Globus pallidus (tissue), 1 donor: ENCODE results near the gene EIF4A3.
A peak's percentile ranks its signal among the peaks of the same experiment; 100 is the strongest.

Experiments
- DNase-seq: peaks from one replicate; pipeline ENCODE4 v3.0.0-alpha.2; 2015; ENCODE audit warnings: low spot score

Gene EIF4A3

GRCh38 chr17:80112471-80113032 lies 34.4 kb downstream of the EIF4A3 start:
- no peak for DNase-seq

- DNase-seq = no peak
Measured at GRCh38 chr17:80111702-80112470, 35.0 kb downstream of the EIF4A3 start.

GRCh38 chr17:80110927-80111701 lies 35.8 kb downstream of the EIF4A3 start:
- DNase-seq = no peak

DNA sequence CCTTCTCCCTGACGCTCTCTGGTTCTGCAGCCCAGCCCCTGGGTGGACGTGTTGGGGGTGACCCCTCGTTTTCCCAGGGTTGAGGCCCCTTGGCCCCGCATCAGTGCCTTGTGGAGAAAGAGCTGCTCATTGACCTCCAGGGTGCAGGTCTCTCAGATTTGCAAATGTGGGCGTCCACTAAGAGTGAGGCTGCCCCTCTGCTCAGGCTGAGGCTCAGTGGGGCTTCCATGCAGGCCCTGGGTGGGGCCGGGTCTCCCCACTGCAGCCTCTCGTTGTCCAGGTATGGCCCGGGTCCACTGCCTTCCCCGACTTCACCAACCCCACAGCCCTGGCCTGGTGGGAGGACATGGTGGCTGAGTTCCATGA lies 36.5 kb downstream of the EIF4A3 start:
- DNase-seq = no peak

DNA sequence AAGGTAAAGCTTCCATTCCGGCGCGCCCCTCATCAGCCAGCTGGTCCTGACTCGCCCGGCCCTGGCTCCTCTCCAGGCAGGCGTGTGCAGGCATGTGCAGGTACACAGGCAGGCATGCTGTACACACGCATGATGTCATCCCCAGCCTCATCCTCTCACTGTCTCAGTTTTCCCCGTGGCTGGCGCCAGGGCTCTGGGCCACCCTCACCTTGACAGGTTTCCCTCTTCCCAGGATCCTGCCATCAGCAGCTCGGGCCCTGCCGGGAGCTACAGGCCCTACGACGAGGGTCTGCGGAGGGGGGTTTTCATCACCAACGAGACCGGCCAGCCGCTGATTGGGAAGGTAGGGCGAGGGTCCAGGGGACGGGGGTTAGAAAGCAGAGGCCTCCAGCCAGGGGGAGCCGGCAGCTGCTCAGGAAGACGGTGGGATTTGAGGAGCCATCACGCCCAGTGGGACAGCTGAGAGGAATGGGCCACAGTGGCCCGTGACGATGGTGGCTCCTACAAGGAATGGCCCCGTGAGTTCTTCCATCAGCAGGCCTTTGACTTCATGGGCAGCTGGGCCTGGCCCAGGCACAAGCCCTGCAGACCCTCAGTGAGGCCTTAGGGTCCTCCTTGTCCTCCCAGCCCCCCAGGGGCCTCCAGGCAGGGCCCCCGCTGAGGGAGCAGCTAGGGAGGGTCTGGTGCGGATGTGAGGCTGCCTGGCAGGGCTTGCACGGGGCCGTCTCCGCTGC lies 37.0 kb downstream of the EIF4A3 start:
- DNase-seq = no peak

DNA sequence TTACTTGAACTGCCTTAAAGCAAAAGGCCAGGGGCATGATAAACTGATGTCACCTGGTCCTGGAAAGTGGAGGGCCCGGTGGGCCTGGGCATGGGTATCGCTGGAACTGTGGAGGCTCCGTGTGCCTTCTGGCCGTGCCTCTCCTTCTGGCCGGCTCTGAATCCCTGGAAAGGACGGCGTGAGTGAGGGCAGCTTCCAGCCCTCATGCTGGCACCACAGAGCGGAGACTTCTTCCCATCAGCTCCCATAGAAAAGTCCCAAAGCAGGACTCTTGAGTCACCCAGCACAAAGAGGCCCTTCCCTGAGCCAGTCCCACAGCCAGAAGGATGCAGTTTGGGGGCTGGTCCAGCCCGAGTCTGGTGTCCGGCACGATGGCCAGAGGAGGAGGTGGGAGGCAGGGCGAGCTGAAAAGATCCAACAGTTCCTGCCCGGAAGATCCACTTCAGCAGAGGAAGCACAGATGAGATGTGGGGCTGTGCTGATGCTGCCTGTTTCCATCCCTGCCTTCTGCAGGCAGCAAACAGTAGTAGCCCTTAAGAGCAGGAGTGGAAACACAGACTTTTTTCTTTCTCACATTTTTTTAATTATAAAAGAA lies 37.8 kb downstream of the EIF4A3 start:
- no peak for DNase-seq

GRCh38 chr17:80108036-80108971 lies 38.6 kb downstream of the EIF4A3 start:
- DNase-seq = no peak

DNA sequence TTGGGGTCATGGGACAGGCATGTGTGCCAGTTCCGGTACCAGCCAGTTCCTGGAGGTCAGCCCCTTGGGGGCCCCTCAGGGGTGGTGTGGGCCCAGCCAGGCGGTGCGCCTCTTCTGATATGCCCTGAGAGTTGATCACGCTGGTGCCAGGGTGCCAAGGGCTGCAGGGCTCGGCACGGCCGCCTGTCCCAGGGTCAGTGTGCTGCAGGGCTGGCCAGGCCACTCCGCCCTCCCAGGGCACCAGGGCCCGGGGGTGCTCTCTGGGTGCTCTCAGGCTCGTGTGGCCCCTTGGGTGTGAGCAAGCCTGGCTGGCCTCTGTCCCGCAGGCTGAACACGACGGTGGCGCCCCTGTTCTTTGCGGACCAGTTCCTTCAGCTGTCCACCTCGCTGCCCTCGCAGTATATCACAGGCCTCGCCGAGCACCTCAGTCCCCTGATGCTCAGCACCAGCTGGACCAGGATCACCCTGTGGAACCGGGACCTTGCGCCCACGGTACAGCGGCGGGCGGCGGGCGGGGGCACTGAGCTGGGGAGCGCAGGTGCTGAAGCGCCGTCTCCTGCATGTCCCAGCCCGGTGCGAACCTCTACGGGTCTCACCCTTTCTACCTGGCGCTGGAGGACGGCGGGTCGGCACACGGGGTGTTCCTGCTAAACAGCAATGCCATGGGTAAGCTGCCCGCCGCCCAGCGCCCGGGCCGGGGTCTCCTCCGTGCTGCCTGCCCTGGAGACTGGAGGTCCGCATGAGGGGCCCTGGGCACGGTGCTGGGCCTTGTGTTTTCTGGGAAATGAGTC lies 39.5 kb downstream of the EIF4A3 start:
- no peak for DNase-seq

DNA sequence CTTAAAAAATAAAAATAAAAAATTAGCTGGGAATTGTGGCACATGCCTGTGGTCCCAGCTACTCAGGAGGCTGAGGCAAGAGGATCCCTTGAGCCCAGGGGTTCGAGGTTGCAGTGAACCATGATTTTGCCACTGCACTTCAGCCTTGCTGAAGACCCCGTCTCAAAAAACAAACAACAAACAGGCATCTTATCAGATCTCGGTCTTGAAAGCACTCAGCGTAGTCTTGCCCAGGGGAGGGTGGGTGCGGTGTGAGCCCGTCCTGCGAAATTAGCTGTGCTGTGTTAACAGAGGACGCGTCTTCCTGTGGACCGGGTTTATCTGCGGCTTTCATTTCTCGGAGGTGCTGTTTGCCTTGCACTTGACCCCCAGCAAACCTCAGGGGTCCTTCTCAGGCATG lies 40.2 kb downstream of the EIF4A3 start:
- DNase-seq = no peak

DNA sequence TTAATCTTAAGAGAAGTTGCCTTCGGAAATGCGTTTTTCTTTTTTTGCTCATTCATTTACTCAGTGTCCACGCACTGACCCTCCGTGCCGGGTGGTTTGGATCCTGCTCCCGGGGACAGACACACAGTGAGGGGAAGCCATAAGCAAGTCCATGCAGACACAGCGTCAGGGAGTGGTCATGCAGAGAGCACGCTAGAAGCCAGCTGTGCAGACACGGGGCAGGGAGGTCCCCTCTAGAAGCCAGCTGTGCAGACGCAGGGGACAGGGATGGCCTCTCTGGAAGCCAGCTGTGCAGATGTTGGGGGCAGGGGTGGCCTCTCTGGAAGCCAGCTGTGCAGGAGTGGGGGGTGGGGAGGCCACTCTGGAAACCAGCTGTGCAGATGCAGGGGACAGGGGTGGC lies 40.8 kb downstream of the EIF4A3 start:
- no peak for DNase-seq

GRCh38 chr17:80105762-80106161 lies 41.2 kb downstream of the EIF4A3 start:
- peak; percentile 31 for DNase-seq

GRCh38 chr17:80104956-80105375 lies 42.0 kb downstream of the EIF4A3 start:
- no peak for DNase-seq

- no peak for DNase-seq
Measured at GRCh38 chr17:80104321-80104955, 42.5 kb downstream of the EIF4A3 start.

DNA sequence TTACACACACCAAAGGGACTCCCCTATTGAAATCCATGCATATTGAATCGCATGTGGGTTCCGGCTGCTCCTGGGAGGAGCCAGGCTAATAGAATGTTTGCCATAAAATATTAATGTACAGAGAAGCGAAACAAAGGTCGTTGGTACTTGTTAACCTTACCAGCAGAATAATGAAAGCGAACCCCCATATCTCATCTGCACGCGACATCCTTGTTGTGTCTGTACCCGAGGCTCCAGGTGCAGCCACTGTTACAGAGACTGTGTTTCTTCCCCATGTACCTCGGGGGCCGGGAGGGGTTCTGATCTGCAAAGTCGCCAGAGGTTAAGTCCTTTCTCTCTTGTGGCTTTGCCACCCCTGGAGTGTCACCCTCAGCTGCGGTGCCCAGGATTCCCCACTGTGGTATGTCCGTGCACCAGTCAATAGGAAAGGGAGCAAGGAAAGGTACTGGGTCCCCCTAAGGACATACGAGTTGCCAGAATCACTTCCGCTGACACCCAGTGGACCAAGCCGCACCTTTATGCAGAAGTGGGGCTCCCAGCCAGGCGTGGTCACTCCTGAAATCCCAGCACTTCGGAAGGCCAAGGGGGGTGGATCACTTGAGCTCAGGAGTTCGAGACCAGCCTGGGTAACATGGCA lies 43.4 kb downstream of the EIF4A3 start:
- no peak for DNase-seq

- no peak for DNase-seq
Measured at GRCh38 chr17:80102664-80103448, 44.1 kb downstream of the EIF4A3 start.

DNA sequence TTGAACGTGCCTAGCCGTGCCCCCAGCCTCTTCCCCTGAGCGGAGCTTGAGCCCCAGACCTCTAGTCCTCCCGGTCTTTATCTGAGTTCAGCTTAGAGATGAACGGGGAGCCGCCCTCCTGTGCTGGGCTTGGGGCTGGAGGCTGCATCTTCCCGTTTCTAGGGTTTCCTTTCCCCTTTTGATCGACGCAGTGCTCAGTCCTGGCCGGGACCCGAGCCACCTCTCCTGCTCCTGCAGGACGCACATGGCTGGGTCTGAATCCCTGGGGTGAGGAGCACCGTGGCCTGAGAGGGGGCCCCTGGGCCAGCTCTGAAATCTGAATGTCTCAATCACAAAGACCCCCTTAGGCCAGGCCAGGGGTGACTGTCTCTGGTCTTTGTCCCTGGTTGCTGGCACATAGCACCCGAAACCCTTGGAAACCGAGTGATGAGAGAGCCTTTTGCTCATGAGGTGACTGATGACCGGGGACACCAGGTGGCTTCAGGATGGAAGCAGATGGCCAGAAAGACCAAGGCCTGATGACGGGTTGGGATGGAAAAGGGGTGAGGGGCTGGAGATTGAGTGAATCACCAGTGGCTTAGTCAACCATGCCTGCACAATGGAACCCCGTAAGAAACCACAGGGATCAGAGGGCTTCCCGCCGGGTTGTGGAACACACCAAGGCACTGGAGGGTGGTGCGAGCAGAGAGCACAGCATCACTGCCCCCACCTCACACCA lies 44.8 kb downstream of the EIF4A3 start:
- peak; percentile 16 for DNase-seq
